CD4-positive, alpha-beta memory T cell (primary cell): ENCODE results near the gene SLC25A1. TPM values are rescaled to one million over a fixed set of nuclear protein-coding genes. Genes with fewer than 3 reads are reported as not detected.

ENCODE experiments used
- CTCF ChIA-PET: fragments of 350-600 bp; sonication (Branson Sonifier 250); formaldehyde crosslinking; loops from one replicate; lab custom pipeline; 2021; ENCODE audit warnings: inconsistent platforms; ENCODE audit not compliant: partially characterized antibody; lab: Charles Lee
- POLR2A ChIA-PET: fragments of 350-600 bp; sonication (Branson Sonifier 250); formaldehyde crosslinking; loops from one replicate; lab custom pipeline; 2021; ENCODE audit not compliant: partially characterized antibody; lab: Charles Lee
- DNase-seq, 5 donors: peaks; one replicate each; pipeline versions ENCODE4 v3.0.0 to v3.0.0-alpha.2; 2020 to 2022; ENCODE audit warnings: mixed read lengths in 1 of 5
- H3K27ac ChIP-seq: one replicate; pipeline ENCODE4 v1.7.0; 2013; ENCODE audit warnings: low read depth, low read length
- H3K27me3 ChIP-seq: 2 replicates; pipeline ENCODE4 v1.7.0; 2013; ENCODE audit warnings: mild to moderate bottlenecking, low read length, moderate library complexity; ENCODE audit not compliant: insufficient read depth
- H3K36me3 ChIP-seq: 2 replicates; pipeline ENCODE4 v1.7.0; 2013; ENCODE audit warnings: mild to moderate bottlenecking, low read length, moderate library complexity; ENCODE audit not compliant: insufficient read depth
- H3K4me1 ChIP-seq: 2 replicates; pipeline ENCODE4 v1.7.0; 2013; ENCODE audit warnings: mild to moderate bottlenecking, low read length, moderate library complexity; ENCODE audit not compliant: insufficient read depth
- H3K4me3 ChIP-seq, 2 donors: one replicate each; pipeline ENCODE4 v1.7.0; 2013; ENCODE audit warnings: low read length in 2 of 2, mild to moderate bottlenecking in 1 of 2
- H3K9me3 ChIP-seq, 2 donors: one replicate each; pipeline ENCODE4 v1.7.0; 2013; ENCODE audit warnings: low read length in 2 of 2, control low read depth in 1 of 2; ENCODE audit not compliant: control insufficient read depth in 1 of 2
- H3K27ac Mint-ChIP-seq, 7 donors: one replicate each; pipeline ENCODE4 v1.8.0; 2020 to 2021; ENCODE audit warnings: mixed read lengths in 7 of 7, mild to moderate bottlenecking in 6 of 7, inconsistent platforms in 3 of 7, moderate library complexity in 3 of 7
- H3K27me3 Mint-ChIP-seq, 2 donors: one replicate each; pipeline ENCODE4 v1.8.0; 2020 to 2021; ENCODE audit warnings: mixed read lengths in 2 of 2
- H3K36me3 Mint-ChIP-seq, 2 donors: one replicate each; pipeline ENCODE4 v1.8.0; 2020 to 2021; ENCODE audit warnings: mixed read lengths in 2 of 2, inconsistent platforms in 1 of 2, mild to moderate bottlenecking in 1 of 2
- H3K4me1 Mint-ChIP-seq, 4 donors: one replicate each; pipeline ENCODE4 v1.8.0; 2020 to 2021; ENCODE audit warnings: mixed read lengths in 4 of 4, mild to moderate bottlenecking in 1 of 4
- H3K4me3 Mint-ChIP-seq, 8 donors: one replicate each; pipeline ENCODE4 v1.8.0; 2020 to 2021; ENCODE audit warnings: mixed read lengths in 8 of 8, mild to moderate bottlenecking in 7 of 8, moderate library complexity in 6 of 8, inconsistent platforms in 3 of 8
- H3K9me3 Mint-ChIP-seq, 8 donors: one replicate each; pipeline ENCODE4 v1.8.0; 2020 to 2021; ENCODE audit warnings: mixed read lengths in 8 of 8, mild to moderate bottlenecking in 5 of 8, inconsistent platforms in 3 of 8, moderate library complexity in 1 of 8
- intact Hi-C: fragments of 100-400 bp; cut with micrococcal nuclease; formaldehyde crosslinking; loops from one replicate; pipeline ENCODE4 v1.15.1; 2023
- polyA plus RNA-seq, 2 donors: library from polyadenylated mRNA; unstranded; fragments of 300-500 nt; fragmentation: Illumina TruSeq; gene quantifications; one replicate each; pipeline ENCODE4 v1.2.3, GENCODE V29; 2021
- total RNA-seq, 2 experiments: library from RNA; stranded (reverse); gene quantifications; one replicate each; pipeline ENCODE4 v1.2.3, GENCODE V29; 2021

The SLC25A1 gene
- total and polyA plus RNA-seq, 4 experiments from 2014 or later, result 35.5 to 64.9 (median 39.9) TPM

GRCh38 chr22:19223110-19223509 lies 44.6 kb upstream of the SLC25A1 start:
- POLR2A ChIA-PET, result no interaction called here

DNA sequence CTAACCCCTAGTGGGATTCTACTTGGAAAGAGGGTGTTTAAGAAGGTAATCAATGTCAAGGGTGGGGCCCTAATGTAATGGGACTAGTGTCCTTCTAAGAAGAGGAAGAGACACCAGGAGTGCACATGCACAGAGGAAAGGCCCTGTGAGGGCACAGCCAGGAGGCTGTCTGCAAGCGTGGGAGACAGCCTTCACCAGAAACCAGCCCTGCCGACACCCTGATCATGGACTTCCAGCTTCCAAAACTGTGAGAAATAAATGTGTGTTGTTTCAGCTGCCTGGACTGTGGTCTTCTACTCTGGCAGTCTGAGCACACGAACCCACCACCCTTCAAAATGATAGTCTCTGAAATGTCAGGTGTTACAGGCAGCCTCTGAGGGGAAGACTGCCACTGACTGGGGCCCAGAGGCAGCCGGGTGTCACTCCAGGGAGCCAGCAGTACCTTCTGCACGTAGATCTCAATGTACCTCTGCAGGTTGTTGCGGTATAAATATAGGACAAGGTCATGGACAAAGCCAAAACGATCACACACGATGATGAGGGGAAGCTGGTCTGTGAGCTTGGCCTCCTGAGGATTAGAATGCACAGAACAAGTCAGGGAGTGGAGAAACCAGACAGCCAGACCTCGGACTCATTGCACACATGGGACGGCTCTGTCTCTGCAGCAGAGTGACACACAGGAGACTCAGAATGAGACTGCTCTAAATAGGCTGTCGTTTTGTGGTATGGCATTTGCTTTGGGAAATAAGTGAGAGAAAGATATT lies 43.9 kb upstream of the SLC25A1 start:
- H3K9me3 ChIP-seq, result no peaks in the 10 kb centered on the region
- Mint-ChIP-seq H3K36me3 (no peaks in the 10 kb centered on the region), H3K4me1 (peaks cover 0 to 4% (median 3%) of the 10 kb centered on the region in 4 donors), H3K9me3 (no peaks in the 10 kb centered on the region), H3K27ac (no peak overlapping the region), H3K4me3 (no peak overlapping the region), H3K27me3 (no peaks in the 10 kb centered on the region)
- ChIA-PET POLR2A (no interaction called here), CTCF (interaction anchor here (1.7 kb wide), 1 partner anchor 408 kb away, joined by 6 read pairs; no protein-coding TSS in a partner anchor)
- no peak overlapping the region for H3K4me3 ChIP-seq
- H3K27ac ChIP-seq, result no peak overlapping the region
- no peaks in the 10 kb centered on the region for H3K36me3 ChIP-seq
- H3K27me3 ChIP-seq, result no peaks in the 10 kb centered on the region
- intact Hi-C loops, result no loop called here
- H3K4me1 ChIP-seq, result peaks cover 7% of the 10 kb centered on the region
- no peak for DNase-seq

More at GRCh38 chr22:19223110-19223509, 44.6 kb upstream of the SLC25A1 start:
- Mint-ChIP-seq H3K27ac (no peak overlapping the region), H3K36me3 (no peaks in the 10 kb centered on the region), H3K9me3 (no peaks in the 10 kb centered on the region), H3K4me1 (no peaks in the 10 kb centered on the region), H3K4me3 (no peak overlapping the region), H3K27me3 (no peaks in the 10 kb centered on the region)
- no peak overlapping the region for H3K4me3 ChIP-seq
- no peaks in the 10 kb centered on the region for H3K9me3 ChIP-seq
- H3K4me1 ChIP-seq, result peaks cover 5% of the 10 kb centered on the region
- DNase-seq, result no peak
- no peaks in the 10 kb centered on the region for H3K27me3 ChIP-seq
- CTCF ChIA-PET, result interaction anchor here (1.7 kb wide), 1 partner anchor 407 kb away, joined by 6 read pairs; no protein-coding TSS in a partner anchor
- intact Hi-C loops, result no loop called here
- no peaks in the 10 kb centered on the region for H3K36me3 ChIP-seq
- no peak overlapping the region for H3K27ac ChIP-seq

GRCh38 chr22:19220867-19221266 lies 42.3 kb upstream of the SLC25A1 start:
- H3K4me1 Mint-ChIP-seq, result peaks cover 0 to 4% (median 3%) of the 10 kb centered on the region in 4 donors
- no peak overlapping the region for H3K27ac ChIP-seq
- no peak overlapping the region for H3K4me3 ChIP-seq
- no peaks in the 10 kb centered on the region for H3K27me3 ChIP-seq
- no peaks in the 10 kb centered on the region for H3K36me3 Mint-ChIP-seq
- H3K9me3 ChIP-seq, result no peaks in the 10 kb centered on the region
- POLR2A ChIA-PET, result no interaction called here
- no peak overlapping the region for H3K27ac Mint-ChIP-seq
- no peaks in the 10 kb centered on the region for H3K27me3 Mint-ChIP-seq
- CTCF ChIA-PET, result interaction anchor here (1.0 to 1.2 kb wide), 2 partner anchors 10 to 40 kb away, joined by 3 read pairs; no protein-coding TSS in a partner anchor
- no peak overlapping the region for H3K4me3 Mint-ChIP-seq
- H3K4me1 ChIP-seq, result peaks cover 7% of the 10 kb centered on the region
- H3K36me3 ChIP-seq, result no peaks in the 10 kb centered on the region
- DNase-seq, result no peak
- intact Hi-C loops, result no loop called here
- H3K9me3 Mint-ChIP-seq, result no peaks in the 10 kb centered on the region

DNA sequence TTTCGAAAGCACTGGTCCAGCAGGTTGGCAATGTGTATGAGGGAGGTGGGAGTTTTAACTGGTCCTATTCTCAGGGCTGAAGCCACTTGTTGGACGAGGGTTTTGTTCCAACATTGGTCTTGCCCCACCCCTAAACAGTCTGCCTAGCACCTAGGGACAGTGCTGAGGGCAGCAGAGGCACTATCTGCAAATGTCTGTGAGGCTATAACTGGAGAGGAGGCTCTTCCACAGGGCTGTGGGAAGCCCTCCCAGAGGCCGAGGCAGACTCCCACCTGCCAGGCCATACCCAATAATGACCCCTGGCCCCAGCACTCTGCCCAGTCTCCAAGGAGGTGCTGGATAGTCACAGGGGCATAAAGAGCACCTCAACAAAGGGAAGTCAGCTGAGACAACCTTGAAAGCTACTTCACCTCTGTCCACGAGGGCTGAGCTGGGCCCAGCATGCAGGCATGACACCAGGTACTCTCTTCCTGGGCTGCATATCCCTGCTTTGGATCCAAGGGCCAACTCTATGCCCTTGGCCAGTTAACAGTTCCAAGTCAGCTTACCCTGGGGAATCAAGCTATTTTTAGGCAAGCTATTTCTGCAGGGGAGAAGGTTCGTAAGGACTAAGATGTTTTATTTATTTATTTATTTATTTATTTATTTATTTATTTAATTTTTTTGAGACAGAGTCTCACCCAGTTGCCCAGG lies 40.2 kb upstream of the SLC25A1 start:
- intact Hi-C loops, result no loop called here

GRCh38 chr22:19216579-19216978 lies 38.0 kb upstream of the SLC25A1 start:
- POLR2A ChIA-PET, result no interaction called here
- Histone ChIP-seq H3K36me3 (no peaks in the 10 kb centered on the region), H3K27me3 (no peaks in the 10 kb centered on the region), H3K9me3 (no peaks in the 10 kb centered on the region), H3K4me3 (no peak overlapping the region), H3K4me1 (peaks cover 7% of the 10 kb centered on the region), H3K27ac (no peak overlapping the region)
- peaks cover 0 to 4% (median 3%) of the 10 kb centered on the region in 4 donors for H3K4me1 Mint-ChIP-seq
- no peak for DNase-seq
- intact Hi-C loops, result no loop called here
- no peaks in the 10 kb centered on the region for H3K36me3 Mint-ChIP-seq
- no peak overlapping the region for H3K27ac Mint-ChIP-seq
- H3K4me3 Mint-ChIP-seq, result no peak overlapping the region
- H3K9me3 Mint-ChIP-seq, result no peaks in the 10 kb centered on the region
- peaks cover 0 to 5% of the 10 kb centered on the region in 2 donors for H3K27me3 Mint-ChIP-seq
- CTCF ChIA-PET, result no interaction called here

More for the DNA sequence above, 40.2 kb upstream of the SLC25A1 start:
- peaks cover 7% of the 10 kb centered on the region for H3K4me1 ChIP-seq
- no peak overlapping the region for H3K4me3 Mint-ChIP-seq
- no peaks in the 10 kb centered on the region for H3K27me3 Mint-ChIP-seq
- H3K36me3 ChIP-seq, result no peaks in the 10 kb centered on the region
- H3K27me3 ChIP-seq, result no peaks in the 10 kb centered on the region
- no peak for DNase-seq
- ChIA-PET POLR2A (no interaction called here), CTCF (no interaction called here)
- no peak overlapping the region for H3K27ac Mint-ChIP-seq
- no peaks in the 10 kb centered on the region for H3K9me3 ChIP-seq
- peaks cover 0 to 4% (median 3%) of the 10 kb centered on the region in 4 donors for H3K4me1 Mint-ChIP-seq
- no peak overlapping the region for H3K4me3 ChIP-seq
- H3K27ac ChIP-seq, result no peak overlapping the region
- no peaks in the 10 kb centered on the region for H3K9me3 Mint-ChIP-seq
- H3K36me3 Mint-ChIP-seq, result no peaks in the 10 kb centered on the region

DNA sequence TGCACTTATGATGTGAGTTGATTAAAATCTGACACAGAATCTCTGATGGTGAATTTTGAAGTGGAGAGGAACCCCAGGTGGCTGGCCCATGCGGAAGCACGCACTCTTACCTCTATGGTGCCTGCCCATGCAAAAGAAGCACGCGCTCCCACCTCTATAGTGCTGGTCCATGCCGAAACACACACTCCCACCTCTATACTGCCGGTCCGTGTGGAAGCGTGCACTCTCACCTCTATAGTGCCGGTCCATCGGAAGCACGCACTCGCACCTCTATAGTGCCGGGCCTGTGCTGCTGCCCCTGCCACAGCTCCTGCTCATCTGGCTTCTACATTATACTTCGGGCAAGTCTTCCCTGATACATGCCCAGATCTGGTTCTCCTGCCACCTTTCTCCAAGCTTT lies 36.8 kb upstream of the SLC25A1 start:
- Histone ChIP-seq H3K4me3 (no peak overlapping the region), H3K27ac (no peak overlapping the region), H3K27me3 (no peaks in the 10 kb centered on the region), H3K36me3 (no peaks in the 10 kb centered on the region), H3K9me3 (no peaks in the 10 kb centered on the region), H3K4me1 (peaks cover 7% of the 10 kb centered on the region)
- no peak overlapping the region for H3K4me3 Mint-ChIP-seq
- DNase-seq, result no peak
- ChIA-PET POLR2A (no interaction called here), CTCF (no interaction called here)
- peaks cover 0 to 5% of the 10 kb centered on the region in 2 donors for H3K27me3 Mint-ChIP-seq
- intact Hi-C loops, result no loop called here
- no peaks in the 10 kb centered on the region for H3K9me3 Mint-ChIP-seq
- H3K4me1 Mint-ChIP-seq, result peaks cover 0 to 4% (median 3%) of the 10 kb centered on the region in 4 donors
- no peaks in the 10 kb centered on the region for H3K36me3 Mint-ChIP-seq
- no peak overlapping the region for H3K27ac Mint-ChIP-seq

DNA sequence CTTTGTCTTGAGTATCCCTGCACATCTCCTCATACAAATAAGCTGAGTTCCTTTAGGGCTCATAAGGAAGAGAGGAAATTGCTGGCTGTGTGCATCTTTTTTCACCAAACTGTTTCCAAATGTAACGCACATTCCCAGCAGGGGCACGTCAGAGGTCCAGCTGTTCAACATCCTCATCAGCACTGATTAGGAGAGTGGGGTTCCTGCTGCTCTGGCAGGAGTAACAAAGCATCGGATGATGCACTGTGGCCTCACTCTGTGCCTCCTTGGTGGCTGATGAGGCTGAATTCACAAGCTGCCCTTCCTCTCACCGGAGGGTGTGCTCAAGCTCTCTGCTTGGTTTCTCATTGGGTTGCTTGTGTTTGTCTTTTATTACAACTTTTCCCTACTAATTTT lies 35.5 kb upstream of the SLC25A1 start:
- H3K36me3 ChIP-seq, result no peaks in the 10 kb centered on the region
- peaks cover 7% of the 10 kb centered on the region for H3K4me1 ChIP-seq
- no peak overlapping the region for H3K4me3 ChIP-seq
- CTCF ChIA-PET, result no interaction called here
- DNase-seq, result no peak
- peaks cover 0 to 4% (median 3%) of the 10 kb centered on the region in 4 donors for H3K4me1 Mint-ChIP-seq
- POLR2A ChIA-PET, result no interaction called here
- H3K4me3 Mint-ChIP-seq, result no peak overlapping the region
- H3K27ac Mint-ChIP-seq, result no peak overlapping the region
- H3K27ac ChIP-seq, result no peak overlapping the region
- intact Hi-C loops, result no loop called here
- no peaks in the 10 kb centered on the region for H3K9me3 ChIP-seq
- peaks cover 0 to 8% of the 10 kb centered on the region in 2 donors for H3K36me3 Mint-ChIP-seq
- H3K9me3 Mint-ChIP-seq, result no peaks in the 10 kb centered on the region
- no peaks in the 10 kb centered on the region for H3K27me3 ChIP-seq
- H3K27me3 Mint-ChIP-seq, result peaks cover 7 to 9% of the 10 kb centered on the region in 2 donors
